ENCODE results near the gene DENND1B. TPM values are rescaled to one million over a fixed set of nuclear protein-coding genes. Genes with fewer than 3 reads are reported as not detected.

Gene DENND1B
- total and polyA plus RNA-seq, 2 of the 13 experiments (the other 11 are each of a cell fraction or from before 2014, with no cell fraction given), result 2.6 to 5.7 TPM

DNA sequence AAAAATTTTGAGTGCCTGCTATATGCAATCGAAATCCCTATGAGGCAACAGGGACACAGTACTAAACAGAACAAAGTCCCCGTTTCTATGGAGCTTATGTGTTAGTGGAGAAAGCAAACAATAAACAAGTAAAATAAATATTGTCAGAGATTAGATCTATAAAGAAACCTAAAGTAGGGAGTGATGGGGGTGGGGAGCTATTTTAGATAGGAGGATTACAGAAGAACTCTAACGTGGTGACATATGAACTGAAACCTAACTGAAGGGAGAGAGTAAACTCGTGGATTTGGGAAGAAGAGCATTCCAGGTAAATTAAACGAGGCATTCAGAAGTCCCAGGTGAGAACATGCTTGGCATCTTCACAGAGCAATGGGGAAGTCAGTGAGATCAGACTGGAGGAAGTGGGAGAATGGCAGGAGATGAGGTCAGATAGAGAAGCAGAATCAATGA, 154.5 kb downstream of the DENND1B start (continued):
- TF ChIP-seq, protein P1, sequence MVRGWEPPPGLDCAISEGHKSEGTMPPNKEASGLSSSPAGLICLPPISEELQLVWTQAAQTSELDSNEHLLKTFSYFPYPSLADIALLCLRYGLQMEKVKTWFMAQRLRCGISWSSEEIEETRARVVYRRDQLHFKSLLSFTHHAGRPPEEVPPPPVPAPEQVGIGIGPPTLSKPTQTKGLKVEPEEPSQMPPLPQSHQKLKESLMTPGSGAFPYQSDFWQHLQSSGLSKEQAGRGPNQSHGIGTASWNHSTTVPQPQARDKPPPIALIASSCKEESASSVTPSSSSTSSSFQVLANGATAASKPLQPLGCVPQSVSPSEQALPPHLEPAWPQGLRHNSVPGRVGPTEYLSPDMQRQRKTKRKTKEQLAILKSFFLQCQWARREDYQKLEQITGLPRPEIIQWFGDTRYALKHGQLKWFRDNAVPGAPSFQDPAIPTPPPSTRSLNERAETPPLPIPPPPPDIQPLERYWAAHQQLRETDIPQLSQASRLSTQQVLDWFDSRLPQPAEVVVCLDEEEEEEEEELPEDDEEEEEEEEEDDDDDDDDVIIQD (CRISPR knock-in tag; IDR thresholded peaks at IDR 0.05; ENCODE audit: low read depth), result peak; percentile 69; the same call in 1 of the 2 replicates
- TF ChIP-seq ZEB1 (IDR thresholded peaks at IDR 0.05; ENCODE audit: insufficient replicate concordance, low read depth), result peak; percentile 93
- 0 out of 2 replicates have a peak, but pooled peaks have one; percentile 46 for TF ChIP-seq ZNF614 (CRISPR knock-in tag; IDR thresholded peaks at IDR 0.05; ENCODE audit: borderline replicate concordance)
- peak; percentile 84; the same call in 1 of the 2 replicates for TF ChIP-seq NCOR1 (IDR thresholded peaks at IDR 0.05; ENCODE audit: borderline replicate concordance, low read length)
- peak; percentile 88 for TF ChIP-seq NCOA2 (CRISPR knock-in tag; IDR thresholded peaks at IDR 0.05)
- TF ChIP-seq FOXP1 (IDR thresholded peaks at IDR 0.05), result peak; percentile 88
- peak; percentile 97 for TF ChIP-seq FOXP1 (CRISPR knock-in tag; IDR thresholded peaks at IDR 0.05)
- TF ChIP-seq HIVEP1 (CRISPR knock-in tag; IDR thresholded peaks at IDR 0.05), result no peak
- peak; percentile 94 for TF ChIP-seq ZNF281 (CRISPR knock-in tag; IDR thresholded peaks at IDR 0.05; ENCODE audit: borderline replicate concordance)
- no peak for TF ChIP-seq NR2F1 (CRISPR knock-in tag; IDR thresholded peaks at IDR 0.05)
- peak; percentile 91 for TF ChIP-seq FOXA3 (CRISPR knock-in tag; IDR thresholded peaks at IDR 0.05)
- no peak for TF ChIP-seq RFX5 (IDR thresholded peaks at IDR 0.05; ENCODE audit: low read depth, low read length)
- TF ChIP-seq ELF3 (CRISPR knock-in tag; IDR thresholded peaks at IDR 0.05), result peak; percentile 58; the same call in 1 of the 2 replicates
- 0 out of 2 replicates have a peak, but pooled peaks have one; percentile 47 for TF ChIP-seq ZNF264 (CRISPR knock-in tag; IDR thresholded peaks at IDR 0.05)
- peak; percentile 63 for TF ChIP-seq RARA (CRISPR knock-in tag; IDR thresholded peaks at IDR 0.05)
- TF ChIP-seq ZFP36L1 (CRISPR knock-in tag; IDR thresholded peaks at IDR 0.05), result 0 out of 2 replicates have a peak, but pooled peaks have one; percentile 26
- TF ChIP-seq FOSL1 (CRISPR knock-in tag; IDR thresholded peaks at IDR 0.05; ENCODE audit: borderline replicate concordance), result no peak
- no peak for TF ChIP-seq ZNF720 (CRISPR knock-in tag; IDR thresholded peaks at IDR 0.05)
- TF ChIP-seq SIX1 (CRISPR knock-in tag; IDR thresholded peaks at IDR 0.05; ENCODE audit: borderline replicate concordance), result peak; percentile 36; the same call in 1 of the 2 replicates
- TF ChIP-seq ZNF331 (CRISPR knock-in tag; IDR thresholded peaks at IDR 0.05), result peak; percentile 40; the same call in 1 of the 2 replicates
- TF ChIP-seq HOXA5 (CRISPR knock-in tag; IDR thresholded peaks at IDR 0.05), result 0 out of 2 replicates have a peak, but pooled peaks have one; percentile 23
- TF ChIP-seq ATF5 (CRISPR knock-in tag; IDR thresholded peaks at IDR 0.05; ENCODE audit: low read depth), result no peak
- peak; percentile 93 to 94 for TF ChIP-seq EP300 (IDR thresholded peaks at IDR 0.05; ENCODE audit: low read depth in 2 of 2, low read length in 2 of 2)
- no peak for TF ChIP-seq EP300 (CRISPR knock-in tag; IDR thresholded peaks at IDR 0.05; ENCODE audit: borderline replicate concordance)
- TF ChIP-seq SMYD3 (CRISPR knock-in tag; IDR thresholded peaks at IDR 0.05), result peak; percentile 30; the same call in 1 of the 2 replicates
- TF ChIP-seq FOXK1 (CRISPR knock-in tag; IDR thresholded peaks at IDR 0.05; ENCODE audit: borderline replicate concordance, low read depth), result peak; percentile 53; the same call in 1 of the 2 replicates
- TF ChIP-seq FOXA1 (IDR thresholded peaks at IDR 0.05), result peak; percentile 82
- TF ChIP-seq FOXA1 (CRISPR knock-in tag; IDR thresholded peaks at IDR 0.05), result peak; percentile 70
- peak; percentile 47; the same call in 1 of the 2 replicates for TF ChIP-seq HDAC2 (CRISPR knock-in tag; IDR thresholded peaks at IDR 0.05)
